Posterior vena cava (tissue), 2 donors: Measurements from ENCODE around the gene FRY. TPM values are rescaled to one million over a fixed set of nuclear protein-coding genes. Genes with fewer than 3 reads are reported as not detected.
A peak's percentile ranks its signal among the peaks of the same experiment; 100 is the strongest.

ENCODE experiments used
- DNase-seq: peaks from one replicate; pipeline ENCODE4 v3.0.0-alpha.2; 2020; ENCODE audit warnings: low spot score
- intact Hi-C, 2 donors: fragments of 100-400 bp; cut with DNase I; formaldehyde crosslinking; loops; one replicate each; pipeline versions ENCODE4 v1.14.1 to v1.14.2; 2022 to 2023
- total RNA-seq, 2 donors: library from RNA; stranded (reverse); fragmentation: NEBNext Ultra II Directional; extraction: Animal tissue kit (Norgen Biotek cat#: 25700); gene quantifications; one replicate each; pipeline ENCODE4 v1.2.1, GENCODE V29; 2021
- donor health status: DM: yes; HTN: yes; CAD: no.
- donor health status: DM: yes; HTN: yes; CAD: no.

Gene FRY
- total RNA-seq, 2 donors from 2014 or later = 97.1 to 207 TPM

DNA sequence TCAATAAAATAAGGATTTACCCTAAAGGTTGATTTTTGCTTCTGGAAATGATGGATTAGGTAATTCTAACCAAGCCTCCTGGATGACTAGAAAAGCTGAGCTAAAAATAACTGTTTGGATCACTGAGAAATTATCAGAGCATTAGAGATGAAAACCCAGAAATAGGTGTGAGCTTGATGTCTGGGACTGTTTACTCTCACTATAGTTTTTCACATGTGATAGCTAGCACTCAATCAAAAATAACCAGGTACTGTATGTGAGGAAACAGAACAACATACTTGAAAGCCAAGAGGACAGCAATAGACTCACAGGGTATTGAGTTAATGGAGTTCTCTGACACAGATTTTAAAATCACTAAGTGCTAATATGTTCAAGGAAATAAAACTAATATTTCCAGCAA is 274.1 kb downstream of the FRY start:
- intact Hi-C loops = loop anchor here (5.0 to 10.0 kb wide), 2 partner anchors 391 to 403 kb away; no protein-coding TSS in a partner anchor

DNA sequence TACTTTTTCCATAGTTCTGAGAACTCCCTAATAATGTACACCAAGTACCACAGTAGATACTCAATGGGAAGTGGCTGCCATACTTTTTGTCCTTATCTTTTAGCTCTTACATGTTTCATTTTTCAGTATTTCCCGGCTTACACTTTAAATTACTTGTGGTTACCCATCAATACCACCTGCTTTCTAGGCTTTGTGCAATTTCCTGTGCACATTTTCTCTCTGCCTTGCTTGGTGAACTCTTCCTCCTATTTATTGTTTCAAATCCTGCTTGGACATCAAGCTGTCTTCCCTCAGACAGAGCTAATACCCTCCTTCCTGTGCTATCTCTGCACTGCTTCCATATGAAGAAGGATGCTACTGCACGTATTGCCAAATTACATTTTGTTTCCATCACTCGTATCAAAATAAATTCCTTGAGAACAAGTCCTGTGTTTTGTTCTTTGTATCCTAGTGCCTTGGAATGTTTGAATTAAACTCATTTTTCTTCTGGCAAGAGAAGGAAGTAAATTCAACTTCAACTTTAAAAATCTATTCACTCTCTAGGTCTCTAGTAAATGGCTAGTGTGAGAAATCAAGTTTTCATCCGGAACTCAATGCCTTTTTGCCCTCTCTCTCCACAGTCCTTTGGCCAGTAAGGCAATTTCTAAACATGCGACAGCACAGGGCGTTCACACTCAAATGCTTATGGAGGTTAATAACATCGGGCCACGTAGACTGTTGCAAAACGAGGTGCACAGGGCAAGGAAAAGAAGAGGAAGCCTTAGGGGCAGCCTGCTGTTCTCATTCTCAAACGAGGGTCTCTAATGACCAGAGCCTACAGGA is 277.9 kb downstream of the FRY start:
- intact Hi-C loops = loop anchor here (5.0 to 10.0 kb wide), 4 partner anchors 287 to 407 kb away; no protein-coding TSS in a partner anchor

More for the DNA sequence above, 274.1 kb downstream of the FRY start:
- DNase-seq = no peak

DNA sequence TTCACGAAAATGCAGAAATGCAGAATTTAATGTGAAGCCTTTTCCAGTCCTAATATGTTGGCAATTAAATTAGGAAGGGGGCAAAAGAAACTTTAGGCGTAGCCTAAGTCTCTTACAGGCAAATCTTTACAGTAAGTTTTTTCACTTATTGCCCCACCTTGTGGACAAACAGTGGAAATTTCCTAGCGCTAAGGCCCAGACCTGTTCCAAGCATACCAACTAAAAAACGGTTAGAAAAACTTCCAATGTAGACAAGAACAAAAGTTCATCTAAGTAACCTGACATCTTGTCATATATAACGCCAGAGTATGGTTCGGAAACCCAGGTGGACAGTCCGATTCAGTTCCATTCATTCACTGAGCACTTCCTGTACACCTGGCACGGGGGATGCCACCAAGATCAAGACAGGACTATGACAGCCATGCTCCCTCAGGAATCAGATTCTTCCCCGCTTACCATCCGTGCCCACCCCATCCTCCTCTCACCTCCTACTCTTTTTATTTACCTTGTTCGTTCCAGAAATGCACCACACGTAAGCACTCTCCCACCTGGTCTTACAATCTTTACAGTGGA is 278.6 kb downstream of the FRY start:
- intact Hi-C loops = loop anchor here (5.0 kb wide), 2 partner anchors 288 to 293 kb away; no protein-coding TSS in a partner anchor
- DNase-seq = no peak

More for the DNA sequence above, 277.9 kb downstream of the FRY start:
- no peak for DNase-seq

DNA sequence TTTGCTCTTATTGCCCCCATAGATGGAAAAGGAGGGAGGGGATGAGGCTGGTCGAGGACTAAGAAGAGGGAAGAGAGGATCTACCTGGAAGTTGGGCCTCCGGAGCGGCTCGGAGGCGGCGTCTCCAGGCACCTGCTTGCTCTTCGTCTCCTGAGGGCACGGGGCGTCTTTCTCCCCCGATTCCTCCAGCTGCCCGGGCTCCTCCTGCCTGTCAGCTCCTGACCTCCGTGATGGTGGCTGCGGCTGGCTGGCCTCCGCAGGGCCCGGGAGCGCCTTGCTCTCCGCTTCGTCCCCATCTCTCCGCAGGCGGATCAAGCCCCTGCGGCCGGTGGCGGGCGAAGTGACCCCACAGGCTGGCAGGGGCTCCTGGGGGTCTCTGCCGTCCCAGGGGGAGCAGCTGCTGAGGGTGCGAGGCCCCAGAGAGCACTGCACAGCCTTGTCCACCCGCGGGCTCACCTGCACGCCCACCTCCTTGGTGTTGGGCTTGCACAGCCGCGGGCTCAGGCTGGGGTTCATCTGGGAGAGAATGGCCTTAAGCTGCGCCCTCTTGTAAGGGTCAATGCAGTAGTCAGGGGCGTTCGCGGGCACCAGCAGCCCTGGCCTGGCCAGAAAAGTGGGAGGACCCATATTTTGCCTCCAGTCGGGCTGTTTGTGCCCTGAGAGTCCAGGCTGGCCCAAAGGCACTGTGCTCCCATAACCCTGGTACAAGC is 279.8 kb downstream of the FRY start:
- intact Hi-C loops = loop anchor here (5.0 kb wide), 2 partner anchors 289 to 294 kb away; no protein-coding TSS in a partner anchor
- peak; percentile 79 for DNase-seq

DNA sequence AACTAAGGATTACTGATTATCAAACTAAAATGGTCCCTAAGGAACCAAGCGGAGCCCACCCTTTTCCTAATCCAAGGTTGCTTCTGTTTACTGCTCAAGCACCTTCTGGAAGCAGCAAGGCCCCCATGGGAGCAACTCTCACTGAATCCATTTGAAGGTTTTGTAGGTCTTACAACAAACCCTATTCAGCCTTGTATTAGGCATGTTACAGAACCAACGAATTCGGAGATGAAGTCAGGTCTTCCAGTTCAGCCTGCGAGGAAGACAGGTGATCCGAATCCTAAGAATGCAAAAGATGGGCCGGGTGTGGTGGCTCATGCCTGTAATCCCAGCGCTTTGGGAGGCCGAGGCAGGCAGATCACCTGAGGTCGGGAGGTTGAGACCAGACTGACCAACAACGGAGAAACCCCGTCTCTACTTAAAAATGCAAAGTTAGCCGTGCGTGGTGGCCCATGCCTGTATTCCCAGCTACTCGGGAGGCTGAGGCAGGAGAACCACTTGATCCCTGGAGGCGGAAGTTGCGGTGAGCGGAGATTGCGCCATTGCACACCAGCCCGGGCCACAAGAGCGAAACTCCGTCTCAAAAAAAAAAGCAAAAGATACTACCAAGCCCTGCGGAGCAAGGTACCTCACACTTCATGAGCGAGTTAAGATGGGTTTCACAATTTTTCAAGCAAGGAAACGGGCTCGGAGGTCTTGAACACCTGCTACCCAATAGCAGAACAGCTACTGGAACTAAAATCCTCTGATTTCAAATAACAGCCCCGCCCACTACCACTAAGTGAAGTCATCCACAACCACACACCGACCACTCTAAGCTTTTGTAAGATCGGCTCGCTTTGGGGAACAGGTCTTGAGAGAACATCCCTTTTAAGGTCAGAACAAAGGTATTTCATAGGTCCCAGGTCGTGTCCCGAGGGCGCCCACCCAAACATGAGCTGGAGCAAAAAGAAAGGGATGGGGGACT is 283.0 kb downstream of the FRY start:
- intact Hi-C loops = loop anchor here (5.0 kb wide), 2 partner anchors 292 to 297 kb away; no protein-coding TSS in a partner anchor
- peak; percentile 90 for DNase-seq

DNA sequence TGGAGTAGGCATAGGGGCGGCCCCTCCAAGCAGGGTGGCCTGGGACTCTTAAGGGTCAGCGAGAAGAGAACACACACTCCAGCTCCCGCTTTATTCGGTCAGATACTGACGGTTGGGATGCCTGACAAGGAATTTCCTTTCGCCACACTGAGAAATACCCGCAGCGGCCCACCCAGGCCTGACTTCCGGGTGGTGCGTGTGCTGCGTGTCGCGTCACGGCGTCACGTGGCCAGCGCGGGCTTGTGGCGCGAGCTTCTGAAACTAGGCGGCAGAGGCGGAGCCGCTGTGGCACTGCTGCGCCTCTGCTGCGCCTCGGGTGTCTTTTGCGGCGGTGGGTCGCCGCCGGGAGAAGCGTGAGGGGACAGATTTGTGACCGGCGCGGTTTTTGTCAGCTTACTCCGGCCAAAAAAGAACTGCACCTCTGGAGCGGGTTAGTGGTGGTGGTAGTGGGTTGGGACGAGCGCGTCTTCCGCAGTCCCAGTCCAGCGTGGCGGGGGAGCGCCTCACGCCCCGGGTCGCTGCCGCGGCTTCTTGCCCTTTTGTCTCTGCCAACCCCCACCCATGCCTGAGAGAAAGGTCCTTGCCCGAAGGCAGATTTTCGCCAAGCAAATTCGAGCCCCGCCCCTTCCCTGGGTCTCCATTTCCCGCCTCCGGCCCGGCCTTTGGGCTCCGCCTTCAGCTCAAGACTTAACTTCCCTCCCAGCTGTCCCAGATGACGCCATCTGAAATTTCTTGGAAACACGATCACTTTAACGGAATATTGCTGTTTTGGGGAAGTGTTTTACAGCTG is 283.9 kb downstream of the FRY start, which contains the start of the genes BRCA2 and ZAR1L:
Gene BRCA2, plus strand, starts transcription at position 271 of the 790 bp plus-strand sequence. CDS start 953 bp downstream, outside the sequence.
Gene ZAR1L, minus strand, starts transcription at position 126 of the 790 bp plus-strand sequence. CDS start 3,438 bp downstream, outside the sequence.
- intact Hi-C loops = no loop called here

DNA sequence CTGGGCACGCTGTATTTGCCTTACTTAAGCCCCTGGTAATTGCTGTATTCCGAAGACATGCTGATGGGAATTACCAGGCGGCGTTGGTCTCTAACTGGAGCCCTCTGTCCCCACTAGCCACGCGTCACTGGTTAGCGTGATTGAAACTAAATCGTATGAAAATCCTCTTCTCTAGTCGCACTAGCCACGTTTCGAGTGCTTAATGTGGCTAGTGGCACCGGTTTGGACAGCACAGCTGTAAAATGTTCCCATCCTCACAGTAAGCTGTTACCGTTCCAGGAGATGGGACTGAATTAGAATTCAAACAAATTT is 284.4 kb downstream of the FRY start:
- DNase-seq = no peak
- intact Hi-C loops = no loop called here

More for the DNA sequence above, 283.9 kb downstream of the FRY start, which contains the start of the genes BRCA2 and ZAR1L:
- DNase-seq = peak; percentile 97

DNA sequence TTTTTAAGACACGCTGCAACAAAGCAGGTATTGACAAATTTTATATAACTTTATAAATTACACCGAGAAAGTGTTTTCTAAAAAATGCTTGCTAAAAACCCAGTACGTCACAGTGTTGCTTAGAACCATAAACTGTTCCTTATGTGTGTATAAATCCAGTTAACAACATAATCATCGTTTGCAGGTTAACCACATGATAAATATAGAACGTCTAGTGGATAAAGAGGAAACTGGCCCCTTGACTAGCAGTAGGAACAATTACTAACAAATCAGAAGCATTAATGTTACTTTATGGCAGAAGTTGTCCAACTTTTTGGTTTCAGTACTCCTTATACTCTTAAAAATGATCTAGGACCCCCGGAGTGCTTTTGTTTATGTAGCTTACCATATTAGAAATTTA is 284.9 kb downstream of the FRY start:
- intact Hi-C loops = no loop called here
- no peak for DNase-seq

DNA sequence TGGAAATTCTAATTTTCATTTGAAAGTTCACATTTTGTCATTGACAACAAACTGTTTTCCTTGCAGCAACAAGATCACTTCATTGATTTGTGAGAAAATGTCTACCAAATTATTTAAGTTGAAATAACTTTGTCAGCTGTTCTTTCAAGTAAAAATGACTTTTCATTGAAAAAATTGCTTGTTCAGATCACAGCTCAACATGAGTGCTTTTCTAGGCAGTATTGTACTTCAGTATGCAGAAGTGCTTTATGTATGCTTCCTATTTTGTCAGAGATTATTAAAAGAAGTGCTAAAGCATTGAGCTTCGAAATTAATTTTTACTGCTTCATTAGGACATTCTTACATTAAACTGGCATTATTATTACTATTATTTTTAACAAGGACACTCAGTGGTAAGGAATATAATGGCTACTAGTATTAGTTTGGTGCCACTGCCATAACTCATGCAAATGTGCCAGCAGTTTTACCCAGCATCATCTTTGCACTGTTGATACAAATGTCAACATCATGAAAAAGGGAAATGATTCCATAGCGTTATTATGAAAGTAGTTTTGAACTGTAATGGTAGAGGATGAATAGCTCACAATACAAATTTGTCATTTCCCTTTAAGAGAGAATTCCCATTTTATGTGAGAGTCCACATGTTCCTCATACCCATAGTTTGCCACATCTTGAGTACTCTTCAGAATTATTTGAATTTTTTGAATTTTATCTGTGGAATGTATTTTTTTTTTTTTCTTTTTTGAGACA is 286.3 kb downstream of the FRY start:
- DNase-seq = no peak
- intact Hi-C loops = no loop called here

DNA sequence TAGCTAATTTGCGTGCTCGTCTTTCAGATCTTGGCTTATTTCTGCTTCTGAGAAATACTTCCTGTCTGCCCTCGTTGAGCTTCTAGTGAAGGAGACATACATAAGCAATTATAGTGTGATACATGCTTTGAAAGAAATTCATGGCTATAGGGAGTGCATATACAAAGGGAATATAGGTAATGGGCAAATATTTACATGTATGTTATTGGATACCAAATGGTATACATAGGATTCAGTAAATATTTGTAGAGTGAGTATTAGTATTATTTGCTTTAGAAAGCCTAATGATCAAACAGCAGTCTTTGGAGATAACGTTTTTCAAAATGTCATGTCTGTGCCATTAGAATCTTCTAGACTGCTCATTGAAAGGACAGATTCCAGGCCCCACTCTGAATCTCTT is 289.0 kb downstream of the FRY start:
- DNase-seq = no peak
- intact Hi-C loops = no loop called here

DNA sequence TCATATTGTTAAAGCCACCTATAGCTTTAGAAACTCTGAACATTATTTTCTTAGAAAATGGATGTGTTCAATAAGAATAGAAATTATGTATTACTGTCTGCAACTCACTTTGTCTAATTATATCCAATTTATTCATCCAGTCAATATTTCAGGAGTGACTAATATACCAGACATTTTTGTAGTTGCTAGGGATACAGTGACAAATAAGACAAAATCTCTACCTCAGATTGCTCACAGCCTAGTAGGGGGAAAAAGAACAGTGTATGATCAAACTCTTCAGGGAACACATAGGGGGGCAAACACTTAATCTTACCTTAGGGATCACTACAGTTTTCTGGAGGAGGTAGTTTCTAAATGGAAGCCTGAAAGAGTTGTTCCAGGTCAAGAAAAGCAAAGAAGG is 292.3 kb downstream of the FRY start:
- no peak for DNase-seq
- intact Hi-C loops = no loop called here

DNA sequence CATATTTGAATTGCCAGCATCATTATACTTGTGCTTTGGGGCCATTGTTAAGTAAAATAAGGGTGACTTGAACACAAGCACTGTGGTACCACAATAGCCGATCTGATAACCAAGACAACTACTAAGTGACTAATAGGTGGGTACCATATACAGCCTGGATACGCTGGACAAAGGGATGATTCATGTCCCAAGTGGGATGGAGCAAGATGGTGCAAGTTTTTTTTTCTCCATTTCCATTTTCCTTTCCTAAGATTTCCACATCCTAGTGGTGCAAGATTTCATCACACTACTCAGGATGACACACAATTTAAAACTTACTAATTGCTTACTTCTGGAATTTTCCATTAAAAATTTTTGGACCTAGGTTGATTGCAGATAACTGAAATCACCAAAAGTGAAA is 298.9 kb downstream of the FRY start:
- intact Hi-C loops = no loop called here
- DNase-seq = no peak

DNA sequence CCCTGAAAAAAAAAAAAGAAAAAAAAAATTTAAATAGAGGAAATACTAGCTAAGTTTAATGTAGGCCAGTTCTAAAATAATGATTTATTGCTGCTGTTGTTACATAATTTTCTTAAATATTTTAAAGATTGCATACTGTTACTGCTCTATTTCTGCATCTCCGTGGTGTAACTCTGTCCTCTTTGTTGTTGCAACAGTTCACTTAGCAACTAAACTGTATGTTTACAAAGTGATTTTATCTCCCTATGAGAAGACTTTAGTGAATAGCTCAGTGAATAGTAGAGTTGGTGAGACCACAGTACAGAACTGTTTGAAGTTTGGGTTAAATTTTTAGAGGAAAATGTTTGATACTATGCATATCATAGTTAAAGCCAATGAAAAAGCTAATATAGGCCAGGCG is 303.1 kb downstream of the FRY start:
- intact Hi-C loops = no loop called here

DNA sequence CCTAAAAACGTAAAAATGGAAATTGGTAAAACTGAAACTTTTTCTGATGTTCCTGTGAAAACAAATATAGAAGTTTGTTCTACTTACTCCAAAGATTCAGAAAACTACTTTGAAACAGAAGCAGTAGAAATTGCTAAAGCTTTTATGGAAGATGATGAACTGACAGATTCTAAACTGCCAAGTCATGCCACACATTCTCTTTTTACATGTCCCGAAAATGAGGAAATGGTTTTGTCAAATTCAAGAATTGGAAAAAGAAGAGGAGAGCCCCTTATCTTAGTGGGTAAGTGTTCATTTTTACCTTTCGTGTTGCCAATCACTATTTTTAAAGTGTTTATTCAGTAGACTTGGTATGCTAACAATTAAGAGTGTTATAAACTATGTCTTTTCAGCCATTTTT is 309.3 kb downstream of the FRY start:
- intact Hi-C loops = no loop called here
- no peak for DNase-seq

More for the DNA sequence above, 303.1 kb downstream of the FRY start:
- no peak for DNase-seq

DNA sequence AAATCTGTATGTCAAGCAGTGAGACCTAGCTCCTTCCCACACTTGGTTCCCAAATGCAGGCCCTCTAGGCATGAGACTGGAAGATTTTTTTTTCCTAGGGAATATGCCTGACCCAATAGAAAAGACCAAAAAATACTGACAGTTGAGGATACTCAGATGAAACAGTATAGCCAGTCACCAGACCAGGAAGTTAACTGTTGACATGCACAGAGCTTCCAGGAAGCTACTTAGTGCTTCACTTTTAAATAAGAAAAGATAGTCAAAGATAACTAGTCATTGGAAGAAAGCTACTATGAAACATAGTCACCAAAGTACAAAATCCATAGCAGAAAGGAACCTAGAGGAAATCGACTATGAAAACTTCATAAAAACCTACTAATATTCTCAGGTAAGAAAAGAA is 316.1 kb downstream of the FRY start:
- intact Hi-C loops = no loop called here
- no peak for DNase-seq
